Smooth muscle cell (in vitro differentiated cells): ENCODE data around the gene MEIS2. TPM values are rescaled to one million over a fixed set of nuclear protein-coding genes. Genes with fewer than 3 reads are reported as not detected.
A peak's percentile ranks its signal among the peaks of the same experiment; 100 is the strongest.

Experiments used
- DNase-seq: peaks from one replicate; lab custom pipeline; 2025; ENCODE audit not compliant: unreplicated experiment; lab: John Stamatoyannopoulos, UW
- H2AFZ ChIP-seq: fragments of 200-600 bp; sonication (generic); 2 replicates; pipeline ENCODE4 v1.6.0; 2016; ENCODE audit warnings: antibody characterized with exemption, low read depth, mild to moderate bottlenecking
- H3F3A ChIP-seq: fragments of 200-600 bp; sonication (generic); 2 replicates; pipeline ENCODE4 v1.6.0; 2017; ENCODE audit warnings: antibody characterized with exemption, low read depth
- H3K27ac ChIP-seq: fragments of 200-600 bp; sonication (generic); 2 replicates; pipeline ENCODE4 v1.5.1; 2016; ENCODE audit warnings: low read depth, mild to moderate bottlenecking
- H3K27me3 ChIP-seq: fragments of 200-600 bp; sonication (generic); 2 replicates; pipeline ENCODE4 v1.6.1; 2016; ENCODE audit warnings: low read depth, mild to moderate bottlenecking
- H3K36me3 ChIP-seq: fragments of 200-600 bp; sonication (generic); 2 replicates; pipeline ENCODE4 v1.5.1; 2016; ENCODE audit warnings: low read depth
- H3K4me1 ChIP-seq: fragments of 200-600 bp; sonication (generic); 2 replicates; pipeline ENCODE4 v1.5.1; 2016; ENCODE audit warnings: low read depth
- H3K4me2 ChIP-seq: fragments of 200-600 bp; sonication (generic); 2 replicates; pipeline ENCODE4 v1.6.0; 2016; ENCODE audit warnings: mild to moderate bottlenecking
- H3K4me3 ChIP-seq: fragments of 200-600 bp; sonication (generic); 2 replicates; pipeline ENCODE4 v1.5.1; 2016; ENCODE audit warnings: mild to moderate bottlenecking
- H3K79me2 ChIP-seq: fragments of 200-600 bp; sonication (generic); 2 replicates; pipeline ENCODE4 v1.6.0; 2016; ENCODE audit warnings: low read depth, mild to moderate bottlenecking
- H3K9ac ChIP-seq: fragments of 200-600 bp; sonication (generic); 2 replicates; pipeline ENCODE4 v1.6.0; 2016; ENCODE audit warnings: low read depth
- H3K9me3 ChIP-seq: fragments of 200-600 bp; sonication (generic); replicated peaks from 2 replicates; pipeline ENCODE4 v1.5.1; 2016; ENCODE audit warnings: low read depth
- H4K20me1 ChIP-seq: fragments of 200-600 bp; sonication (generic); 2 replicates; pipeline ENCODE4 v1.6.0; 2016; ENCODE audit warnings: low read depth
- CTCF ChIP-seq: fragments of 200-600 bp; sonication (generic); IDR thresholded peaks from 2 replicates; pipeline ENCODE4 v1.5.1; 2017; ENCODE audit warnings: borderline replicate concordance, mild to moderate bottlenecking, antibody characterized with exemption; ENCODE audit not compliant: insufficient read depth, poor library complexity, severe bottlenecking
- WGBS: methylation state at CpG from one replicate; pipeline ENCODE4 v1.1.7; 2016; ENCODE audit warnings: low lambda C conversion rate; 5-methylcytosine and 5-hydroxymethylcytosine counted together
- polyA plus RNA-seq: library from polyadenylated mRNA; unstranded; fragments of >200 nt; fragmentation: Nextera tagmentation; extraction: Ambion mirVana; gene quantifications from 2 replicates; pipeline ENCODE4 v1.2.1, GENCODE V29; 2016
- total RNA-seq: library from RNA; depleted of rRNA; stranded (reverse); fragments of >200 nt; gene quantifications from 2 replicates; pipeline ENCODE4 v1.2.3, GENCODE V29; 2014

MEIS2 gene
- total and polyA plus RNA-seq, 2 experiments from 2014 or later = 13.0 to 33.4 TPM

- Histone ChIP-seq H3K79me2 (peaks cover 17% of the 10 kb centered on the region), H3K36me3 (no peaks in the 10 kb centered on the region), H3K4me3 (no peak overlapping the region), H3K27ac (no peak overlapping the region), H3K9ac (no peak overlapping the region), H3K27me3 (no peaks in the 10 kb centered on the region), H2AFZ (no peak overlapping the region), H4K20me1 (peaks cover 4% of the 10 kb centered on the region), H3K4me1 (peaks cover 9% of the 10 kb centered on the region), H3F3A (peaks cover 4% of the 10 kb centered on the region), H3K9me3 (no peaks in the 10 kb centered on the region), H3K4me2 (no peak overlapping the region)
- WGBS = 75% methylated on average over 4 of the region's 4 CpGs
- no peak for DNase-seq
- TF ChIP-seq CTCF = no peak
Measured at GRCh38 chr15:37028625-37029296, 71.6 kb downstream of the MEIS2 start.

DNA sequence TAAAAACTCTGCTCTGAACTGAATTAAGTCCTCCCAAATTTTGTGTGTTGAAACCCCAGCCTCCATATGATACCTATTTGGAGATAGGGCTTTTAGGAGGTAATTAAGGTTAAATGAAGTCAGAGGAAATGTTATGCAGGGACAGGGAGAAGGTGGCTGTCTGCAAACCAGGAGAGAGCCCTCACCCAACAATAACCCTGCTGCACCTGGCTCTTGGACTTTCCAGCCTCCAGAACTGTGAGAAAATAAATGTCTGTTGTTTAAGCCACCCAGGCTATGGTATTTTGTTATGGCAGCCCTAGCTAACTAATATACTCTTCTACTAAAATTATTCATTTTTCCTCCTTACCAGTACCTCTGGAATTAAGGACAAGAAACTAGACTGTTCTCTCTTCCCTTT lies 79.5 kb downstream of the MEIS2 start:
- no peak for TF ChIP-seq CTCF
- no peak overlapping the region for H3K4me3 ChIP-seq
- no peaks in the 10 kb centered on the region for H3K36me3 ChIP-seq
- no peaks in the 10 kb centered on the region for H4K20me1 ChIP-seq
- H3F3A ChIP-seq = peaks cover 17% of the 10 kb centered on the region
- H3K27ac ChIP-seq = peak overlapping the region; percentile 69
- no peak overlapping the region for H2AFZ ChIP-seq
- peaks cover 25% of the 10 kb centered on the region for H3K79me2 ChIP-seq
- no peaks in the 10 kb centered on the region for H3K27me3 ChIP-seq
- peak overlapping the region; percentile 78 for H3K4me2 ChIP-seq
- DNase-seq = no peak
- peaks cover 10% of the 10 kb centered on the region for H3K4me1 ChIP-seq
- no peaks in the 10 kb centered on the region for H3K9me3 ChIP-seq
- H3K9ac ChIP-seq = no peak overlapping the region

- peak overlapping the region; percentile 15 for H3K4me3 ChIP-seq
- H2AFZ ChIP-seq = peak overlapping the region; percentile 3
- H3K9ac ChIP-seq = no peak overlapping the region
- H3K79me2 ChIP-seq = peaks cover 18% of the 10 kb centered on the region
- 46% methylated on average over 18 of the region's 18 CpGs for WGBS
- DNase-seq = no peak
- H3K9me3 ChIP-seq = no peaks in the 10 kb centered on the region
- TF ChIP-seq CTCF = no peak
- H4K20me1 ChIP-seq = no peaks in the 10 kb centered on the region
- H3F3A ChIP-seq = peaks cover 19% of the 10 kb centered on the region
- H3K27ac ChIP-seq = peak overlapping the region; percentile 69
- H3K4me1 ChIP-seq = peaks cover 21% of the 10 kb centered on the region
- no peaks in the 10 kb centered on the region for H3K36me3 ChIP-seq
- no peaks in the 10 kb centered on the region for H3K27me3 ChIP-seq
- peak overlapping the region; percentile 78 for H3K4me2 ChIP-seq
Measured at GRCh38 chr15:37019479-37020433, 80.6 kb downstream of the MEIS2 start.
